GM12864 (cell line): ENCODE results near the gene CCL28.
"Not testable (repeated sequence)": the region's sequence is repeated elsewhere in the genome, so short reads cannot be mapped to it uniquely, and the experiment has no call there.

Experiments used
- DNase-seq: peaks from one replicate; pipeline ENCODE4 v3.0.0-alpha.2; 2011; ENCODE audit warnings: low read depth
- H3K4me3 ChIP-seq: 2 replicates; pipeline ENCODE4 v1.5.1; 2011; ENCODE audit warnings: mild to moderate bottlenecking, low read depth, low read length, control low read depth
- TF ChIP-seq, protein P1 (sequence below): IDR thresholded peaks from 2 replicates; pipeline ENCODE4 v1.5.1; 2011; ENCODE audit warnings: low read depth, mild to moderate bottlenecking, moderate library complexity, low read length, control low read depth, inconsistent platforms; ENCODE audit errors: missing control alignments

CCL28 gene

DNA sequence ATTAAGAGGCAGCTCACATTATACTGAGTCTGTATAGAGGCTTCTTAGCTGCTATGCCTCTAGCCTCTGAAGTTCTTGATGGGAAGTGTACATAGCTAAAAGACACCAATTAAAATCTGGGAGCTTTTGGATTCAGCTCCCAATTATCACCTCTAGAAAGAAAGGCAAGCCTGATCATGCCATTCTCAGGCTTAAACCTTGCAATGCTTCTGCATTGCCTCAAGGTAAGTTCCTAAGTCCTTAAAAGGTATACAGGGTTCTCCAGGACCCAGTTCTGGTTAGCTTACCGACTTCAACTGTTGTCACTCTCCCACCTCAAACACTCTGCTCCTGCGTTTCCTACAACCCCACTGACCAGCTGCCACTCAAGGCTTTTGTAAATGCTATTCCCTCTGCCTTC lies 17.5 kb upstream of the CCL28 start:
- DNase-seq: no peak
- TF ChIP-seq, protein P1, sequence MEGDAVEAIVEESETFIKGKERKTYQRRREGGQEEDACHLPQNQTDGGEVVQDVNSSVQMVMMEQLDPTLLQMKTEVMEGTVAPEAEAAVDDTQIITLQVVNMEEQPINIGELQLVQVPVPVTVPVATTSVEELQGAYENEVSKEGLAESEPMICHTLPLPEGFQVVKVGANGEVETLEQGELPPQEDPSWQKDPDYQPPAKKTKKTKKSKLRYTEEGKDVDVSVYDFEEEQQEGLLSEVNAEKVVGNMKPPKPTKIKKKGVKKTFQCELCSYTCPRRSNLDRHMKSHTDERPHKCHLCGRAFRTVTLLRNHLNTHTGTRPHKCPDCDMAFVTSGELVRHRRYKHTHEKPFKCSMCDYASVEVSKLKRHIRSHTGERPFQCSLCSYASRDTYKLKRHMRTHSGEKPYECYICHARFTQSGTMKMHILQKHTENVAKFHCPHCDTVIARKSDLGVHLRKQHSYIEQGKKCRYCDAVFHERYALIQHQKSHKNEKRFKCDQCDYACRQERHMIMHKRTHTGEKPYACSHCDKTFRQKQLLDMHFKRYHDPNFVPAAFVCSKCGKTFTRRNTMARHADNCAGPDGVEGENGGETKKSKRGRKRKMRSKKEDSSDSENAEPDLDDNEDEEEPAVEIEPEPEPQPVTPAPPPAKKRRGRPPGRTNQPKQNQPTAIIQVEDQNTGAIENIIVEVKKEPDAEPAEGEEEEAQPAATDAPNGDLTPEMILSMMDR: no peak
- H3K4me3 ChIP-seq: no peak overlapping the region

DNA sequence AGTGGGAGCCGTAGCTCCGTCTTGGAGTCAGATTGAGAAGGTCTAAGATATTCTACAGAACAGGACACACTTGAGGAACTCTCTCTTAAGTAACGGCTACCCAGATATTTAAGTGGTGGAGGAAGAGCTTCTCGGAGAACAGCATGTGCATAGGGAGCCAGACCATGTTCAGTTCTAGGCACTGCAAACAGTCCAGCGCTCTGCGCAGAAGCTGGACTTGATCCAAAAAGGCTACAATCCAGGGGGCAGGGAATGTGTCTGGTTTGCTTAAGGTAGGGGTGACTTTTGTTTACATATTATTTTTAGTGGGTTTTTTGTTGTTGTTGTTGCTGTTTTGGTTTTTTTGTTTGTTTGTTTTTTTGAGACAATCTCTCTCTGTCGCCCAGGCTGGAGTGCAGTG lies 16.8 kb upstream of the CCL28 start:
- DNase-seq: no peak
- H3K4me3 ChIP-seq: no peak overlapping the region
- TF ChIP-seq, protein P1: no peak

DNA sequence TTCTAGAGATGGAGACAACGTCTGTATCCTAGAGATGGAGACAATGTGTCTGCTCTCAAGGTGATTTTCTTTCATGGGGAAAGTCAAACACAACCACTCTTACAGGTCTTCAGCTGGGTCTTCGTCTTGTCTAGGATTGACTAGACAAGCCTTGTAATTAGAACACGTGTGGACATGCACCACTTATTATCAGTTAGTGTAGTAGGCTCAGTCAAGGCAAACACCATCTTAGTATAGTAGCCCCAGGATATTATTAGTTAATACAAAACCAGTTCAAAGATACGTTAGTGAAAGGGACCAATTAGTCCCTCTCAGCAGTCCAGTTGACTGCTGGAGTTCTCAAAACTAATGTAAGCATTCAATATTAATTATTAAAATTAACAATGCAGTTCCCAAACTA lies 15.1 kb upstream of the CCL28 start:
- TF ChIP-seq, protein P1: no peak
- DNase-seq: no peak
- no peak overlapping the region for H3K4me3 ChIP-seq

DNA sequence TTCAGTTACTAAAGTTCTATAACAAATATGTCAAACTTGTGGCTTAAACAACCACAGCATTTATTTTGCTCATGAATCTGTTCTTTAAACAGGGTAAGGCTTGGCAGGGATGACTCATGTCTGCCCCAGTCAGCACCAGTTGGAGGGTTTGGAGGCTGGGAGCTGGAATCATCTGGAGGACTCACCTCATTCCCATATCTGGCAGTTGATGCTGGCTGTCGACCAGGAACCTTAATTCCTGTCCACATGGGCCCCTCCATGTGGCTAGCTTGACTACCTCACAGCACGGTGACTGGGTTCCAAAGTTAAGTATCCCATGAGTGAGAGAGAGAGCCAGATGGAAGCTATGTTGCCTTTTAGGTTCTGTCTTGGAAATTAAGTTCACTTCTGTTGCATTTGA lies 13.8 kb upstream of the CCL28 start:
- no peak for DNase-seq
- TF ChIP-seq, protein P1: no peak
- H3K4me3 ChIP-seq: no peak overlapping the region

DNA sequence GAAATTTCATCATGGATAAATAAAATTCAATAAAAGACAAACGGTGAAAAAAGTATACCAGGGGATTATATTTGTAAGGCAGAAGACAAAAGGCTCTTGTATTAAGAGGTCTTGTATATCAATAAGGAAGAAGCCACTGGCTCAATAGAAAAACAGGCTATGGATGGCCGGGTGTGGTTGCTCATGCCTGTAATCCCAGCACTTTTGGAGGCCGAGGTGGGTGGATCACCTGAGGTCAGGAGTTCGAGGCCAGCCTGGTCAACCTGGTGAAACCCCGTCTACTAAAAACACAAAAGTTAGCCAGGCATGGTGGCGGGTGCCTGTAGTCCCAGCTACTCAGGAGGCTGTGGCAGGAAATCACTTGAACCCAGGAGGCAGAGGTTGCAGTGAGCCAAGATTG lies 10.9 kb upstream of the CCL28 start:
- DNase-seq, H3K4me3 ChIP-seq: not testable (repeated sequence)

DNA sequence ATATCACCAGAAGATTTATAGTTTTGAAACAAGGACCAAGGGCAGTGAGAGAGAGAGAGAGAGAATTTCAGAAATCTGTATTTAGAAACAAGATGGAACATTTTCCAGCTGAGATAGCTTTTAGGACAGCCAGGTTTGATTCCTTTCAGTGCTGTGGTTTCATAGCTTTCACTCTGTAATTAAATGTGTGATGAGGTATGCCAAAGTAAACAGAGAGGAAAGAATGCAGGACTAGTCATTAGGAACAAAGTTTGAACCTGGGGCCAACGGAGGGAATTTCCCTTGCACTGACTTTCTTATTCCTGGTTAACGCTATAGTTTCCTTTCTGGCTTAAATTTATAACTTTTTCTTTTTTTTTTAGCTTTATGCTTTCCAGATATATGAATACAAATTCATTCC lies 10.0 kb upstream of the CCL28 start:
- no peak overlapping the region for H3K4me3 ChIP-seq
- TF ChIP-seq, protein P1: no peak
- DNase-seq: no peak

DNA sequence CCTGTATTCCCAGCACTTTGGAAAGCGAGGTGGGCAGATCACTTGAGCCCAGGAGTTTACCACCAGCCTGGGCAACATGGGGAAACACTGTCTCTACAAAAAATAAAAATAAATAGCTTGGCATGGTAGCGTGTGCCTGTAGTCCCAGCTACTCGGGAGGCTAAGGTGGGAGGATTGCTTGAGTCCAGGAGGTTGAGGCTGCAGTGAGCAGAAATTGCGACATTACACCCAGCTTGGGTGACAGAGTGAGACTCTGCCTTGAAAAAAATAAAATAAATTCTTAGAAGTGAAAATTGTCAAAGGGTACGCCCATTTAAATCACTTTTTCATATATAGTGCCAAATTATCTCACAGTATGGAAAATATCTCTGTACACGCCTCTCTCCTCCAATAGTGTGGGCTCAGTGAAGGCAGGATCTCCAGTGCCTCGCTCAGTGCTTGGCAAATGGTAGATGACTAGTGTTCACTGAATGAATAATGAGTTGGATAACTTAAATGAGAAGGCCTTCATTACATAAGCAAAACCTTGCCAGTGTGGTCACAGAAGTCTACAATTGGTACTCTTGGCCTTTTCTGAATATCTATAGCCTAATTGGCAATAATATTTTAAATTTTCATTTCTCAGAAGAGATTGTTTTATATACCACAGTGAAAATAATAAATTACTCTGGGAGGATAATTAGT lies 9.4 kb upstream of the CCL28 start:
- TF ChIP-seq, protein P1: no peak
- no peak overlapping the region for H3K4me3 ChIP-seq
- DNase-seq: no peak
